Stimulated activated CD8-positive, alpha-beta memory T cell treated with anti-CD3 and anti-CD28 coated beads, Interleukin-4, amount 100 ng/mL, for 1 hour (primary cell): ENCODE results near the gene CDC42EP2.
A peak's percentile ranks its signal among the peaks of the same experiment; 100 is the strongest.

ENCODE experiments used
- DNase-seq, 2 donors: peaks; one replicate each; pipeline ENCODE4 v3.0.0-alpha.2; 2020; ENCODE audit warnings: low read depth in 2 of 2, low spot score in 1 of 2

CDC42EP2 gene

DNA sequence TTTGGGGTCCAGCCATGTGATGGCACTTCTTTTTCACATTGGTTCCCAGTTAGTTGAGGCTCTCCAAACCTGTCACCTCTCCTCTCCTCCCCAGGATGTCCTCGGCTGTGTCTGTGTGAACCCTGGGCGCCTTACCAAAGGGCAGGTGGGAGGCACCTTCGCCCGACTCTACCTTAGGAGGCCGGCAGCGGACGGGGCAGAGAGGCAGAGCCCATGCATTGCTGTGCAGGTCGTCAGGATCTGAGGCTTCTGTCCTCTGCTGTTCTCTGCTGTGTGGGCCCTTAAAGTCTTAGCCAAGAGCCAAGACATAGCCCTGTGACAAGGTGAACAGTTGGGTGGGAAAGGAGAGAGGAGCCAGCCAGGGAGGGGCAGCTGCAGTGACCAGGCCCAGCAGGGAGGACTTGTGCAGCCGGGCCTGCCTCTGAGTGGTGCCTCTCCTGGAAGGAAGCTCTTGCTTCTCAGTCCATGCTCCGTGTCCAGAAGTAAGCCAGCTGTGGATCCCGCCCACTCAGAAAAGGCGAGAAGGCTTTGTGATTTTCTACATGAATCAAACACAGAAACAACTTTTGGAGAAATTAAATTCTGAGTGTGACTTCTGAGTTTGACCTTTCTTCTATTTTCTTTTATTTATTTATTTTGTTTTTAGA is 17.5 kb upstream of the CDC42EP2 start:
- no peak for DNase-seq

DNA sequence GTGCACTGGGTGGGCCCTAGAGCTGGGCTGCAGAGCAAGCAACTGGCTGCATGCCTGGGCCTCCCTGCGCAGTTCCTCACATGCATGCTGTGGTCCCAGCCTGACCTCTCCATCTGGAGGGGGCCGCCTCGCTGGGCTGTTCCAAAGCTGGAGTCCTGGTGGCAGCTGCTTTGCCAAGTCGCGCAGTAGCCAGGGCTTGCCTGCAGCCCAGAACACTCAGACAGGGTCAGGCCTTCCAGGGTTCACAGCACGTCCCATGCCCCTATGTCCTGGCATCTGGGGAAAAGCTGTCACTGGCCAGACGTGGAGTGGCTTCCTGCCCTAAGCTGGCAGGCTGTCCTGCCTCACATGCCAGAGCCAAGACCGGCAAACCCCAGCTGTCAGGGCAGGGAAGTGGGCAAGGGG is 16.5 kb upstream of the CDC42EP2 start:
- DNase-seq, result no peak

DNA sequence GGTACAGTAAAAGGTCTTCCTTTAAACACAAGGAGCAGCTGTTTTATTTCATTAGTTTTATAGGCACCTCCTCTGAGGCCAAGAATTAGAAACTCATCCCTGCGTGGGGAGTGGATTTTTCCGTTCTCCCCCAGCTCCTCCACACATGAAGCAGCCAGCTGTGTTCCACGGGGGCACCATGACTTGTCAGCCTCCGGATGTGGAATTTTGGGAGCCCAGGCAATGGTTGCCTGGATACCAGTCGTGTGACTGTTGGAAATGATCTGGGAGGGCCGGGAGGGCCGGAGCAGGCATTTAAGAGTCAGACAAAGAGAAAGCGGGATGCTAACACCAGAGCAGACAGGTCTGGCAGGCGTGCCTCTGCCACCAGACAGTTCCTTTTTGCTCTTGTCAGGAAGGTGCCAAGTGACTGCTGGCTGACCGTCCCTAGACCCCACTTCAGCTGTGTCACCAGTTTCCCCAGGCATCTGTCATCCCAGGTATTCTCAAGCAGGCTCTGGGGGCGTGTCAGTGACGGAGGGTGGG is 15.9 kb upstream of the CDC42EP2 start:
- no peak for DNase-seq

DNA sequence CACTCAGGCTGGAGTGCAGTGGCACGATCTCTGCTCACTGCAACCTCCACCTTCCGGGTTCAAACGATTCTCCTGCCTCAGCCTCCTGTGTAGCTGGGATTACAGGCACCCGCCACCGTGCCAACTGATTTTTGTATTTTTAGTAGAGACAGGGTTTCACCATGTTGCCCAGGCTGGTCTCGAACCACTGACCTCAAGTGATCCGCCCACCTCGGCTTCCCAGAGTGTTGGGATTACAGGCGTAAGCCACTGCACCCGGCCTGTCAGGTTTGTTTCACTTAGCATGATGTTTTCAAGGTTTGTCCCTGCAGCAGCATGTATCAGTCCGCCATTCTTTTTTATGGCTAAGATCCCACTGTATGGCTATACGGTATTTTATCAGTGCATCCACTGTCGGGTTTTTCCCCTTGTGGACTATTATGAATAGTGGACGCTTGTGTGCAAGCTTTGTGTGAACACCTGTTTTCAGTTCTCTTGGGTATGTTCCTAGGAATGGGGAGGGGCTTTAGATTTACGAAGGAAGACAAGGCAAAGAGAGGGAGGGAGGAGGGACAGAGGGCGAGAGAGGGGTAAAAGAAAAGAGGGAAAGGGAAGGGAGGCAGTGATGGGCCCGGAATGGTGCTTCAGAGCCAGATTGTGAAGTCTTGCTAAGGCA is 13.9 kb upstream of the CDC42EP2 start:
- DNase-seq, result no peak

DNA sequence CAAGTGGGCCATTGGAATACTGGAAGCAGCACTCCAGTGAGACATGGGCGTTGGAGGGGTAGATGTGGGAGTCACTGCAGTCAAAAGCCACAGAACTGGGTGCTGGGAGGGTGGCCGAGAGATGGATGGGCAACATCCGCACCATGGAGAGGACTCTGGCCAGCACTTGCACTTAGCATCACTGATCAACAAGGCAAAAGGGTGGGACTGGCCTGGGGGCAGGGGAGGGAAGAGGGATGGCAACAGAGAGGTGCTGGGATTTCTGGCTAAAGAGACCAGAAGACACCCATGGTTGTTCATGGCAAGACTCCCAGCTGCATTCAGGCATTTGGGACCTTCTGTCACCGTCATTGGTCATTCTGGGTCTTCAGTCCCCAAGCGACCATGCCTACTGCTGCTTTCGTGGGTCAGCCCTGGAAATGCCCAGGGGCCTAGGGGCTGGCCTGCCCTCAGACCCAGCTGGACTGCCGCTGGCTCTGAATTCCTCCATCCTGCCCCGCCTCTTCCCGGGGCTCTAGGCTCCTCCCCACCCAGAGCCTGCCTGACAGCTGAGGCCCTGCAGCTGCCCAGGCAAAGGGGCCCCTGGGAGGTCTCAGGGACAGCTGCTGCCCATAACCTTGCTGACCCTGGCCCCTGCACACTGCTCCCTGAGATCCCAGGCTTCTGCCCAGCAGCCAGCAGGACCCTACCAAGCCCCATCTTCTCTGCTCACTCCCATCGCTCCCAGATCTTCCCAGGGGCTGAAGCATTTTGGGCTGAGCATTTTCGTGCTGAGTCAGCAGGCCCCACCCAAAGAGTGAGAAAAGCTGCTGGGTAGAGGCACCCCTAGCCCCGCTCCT is 13.0 kb upstream of the CDC42EP2 start:
- DNase-seq, result no peak

DNA sequence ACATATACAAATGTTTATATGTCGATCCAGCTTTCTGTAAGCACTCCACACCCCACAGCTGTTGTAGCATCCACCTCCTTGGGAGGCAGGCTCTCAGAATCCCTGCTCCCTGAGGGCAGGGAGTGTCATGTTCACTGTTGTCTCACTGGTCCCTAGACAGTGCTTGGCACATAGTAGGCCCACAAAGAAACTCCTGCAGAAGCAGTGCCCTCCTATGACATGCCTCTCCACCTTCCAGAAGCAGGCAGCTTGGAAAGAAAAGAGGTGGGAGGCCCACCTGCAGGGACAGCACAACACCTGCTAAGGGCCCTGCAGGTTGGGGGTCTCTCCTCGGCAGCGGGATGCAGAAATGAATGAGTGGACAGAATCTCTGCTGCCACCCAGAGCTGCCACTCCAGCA is 11.1 kb upstream of the CDC42EP2 start:
- DNase-seq, result no peak

DNA sequence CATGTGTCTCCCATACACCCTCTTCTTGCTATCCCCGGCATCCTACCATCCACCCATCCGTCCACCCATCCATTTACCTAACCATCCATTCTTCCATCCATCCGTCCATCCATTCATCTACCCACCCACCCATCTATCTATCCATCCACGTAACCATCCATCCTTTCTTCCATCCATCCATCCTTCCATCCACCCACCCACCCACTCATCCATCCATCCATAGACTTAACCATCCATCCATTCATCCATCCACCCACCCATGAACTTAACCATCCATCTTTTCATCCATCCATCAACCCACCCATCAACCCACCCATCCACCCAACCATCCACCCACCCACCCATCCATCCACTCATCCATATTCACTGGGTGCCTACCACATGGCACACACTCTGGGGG is 10.6 kb upstream of the CDC42EP2 start:
- no peak for DNase-seq

DNA sequence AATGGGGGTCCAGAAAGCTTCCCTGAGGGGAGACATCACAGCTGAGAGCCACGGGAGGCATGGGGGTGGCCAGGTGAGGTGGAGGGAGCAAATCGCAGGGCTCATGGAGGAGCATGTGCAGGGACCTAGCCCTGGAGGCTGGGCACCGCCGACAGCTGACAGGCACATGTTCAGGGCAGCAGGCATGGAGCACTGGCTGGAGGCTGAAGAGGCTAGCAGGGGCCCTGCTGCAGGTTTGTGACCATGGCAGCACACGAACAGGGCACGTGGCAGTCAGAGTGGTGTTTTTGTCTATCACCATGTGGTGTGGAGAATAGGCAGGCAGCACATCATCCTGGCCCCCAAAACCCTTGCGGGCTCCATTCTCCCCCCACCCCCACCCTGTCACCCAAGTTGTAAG is 10.1 kb upstream of the CDC42EP2 start:
- no peak for DNase-seq

DNA sequence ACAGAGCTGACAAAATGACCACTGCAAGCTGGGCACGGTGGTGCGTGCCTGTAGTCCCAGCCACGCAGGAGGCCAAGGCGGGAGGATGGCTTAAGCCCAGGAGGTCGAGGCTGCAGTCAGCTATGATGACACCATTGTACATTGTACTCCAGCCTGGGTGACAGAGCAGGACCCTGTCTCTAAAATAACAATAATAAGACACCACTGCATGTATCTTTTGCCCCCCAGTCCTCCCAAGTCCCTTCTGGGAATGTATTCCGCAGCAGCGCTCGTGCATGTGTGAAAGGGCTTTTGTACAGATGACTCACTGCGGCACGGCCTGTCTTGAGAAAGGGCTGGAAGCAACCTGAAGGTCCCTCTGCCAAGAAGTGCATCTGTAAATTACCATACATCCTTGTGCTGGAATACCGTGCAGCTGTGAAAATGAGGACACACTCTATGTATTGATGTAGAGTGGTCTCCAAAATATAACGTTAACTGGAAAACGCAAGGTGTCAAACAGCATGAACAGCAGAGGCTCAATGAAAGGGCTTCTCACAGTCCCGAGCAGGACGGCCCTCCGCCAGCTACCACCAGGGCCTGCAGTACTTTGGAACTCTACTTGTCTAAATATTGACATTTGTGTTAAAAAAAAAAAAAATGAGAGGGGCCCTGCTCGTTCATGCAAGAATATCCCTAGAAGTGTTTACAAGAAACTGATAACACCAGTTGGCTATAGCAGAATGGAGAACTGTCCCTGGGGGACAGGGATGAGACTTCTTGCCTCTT is 9.0 kb upstream of the CDC42EP2 start:
- no peak for DNase-seq

DNA sequence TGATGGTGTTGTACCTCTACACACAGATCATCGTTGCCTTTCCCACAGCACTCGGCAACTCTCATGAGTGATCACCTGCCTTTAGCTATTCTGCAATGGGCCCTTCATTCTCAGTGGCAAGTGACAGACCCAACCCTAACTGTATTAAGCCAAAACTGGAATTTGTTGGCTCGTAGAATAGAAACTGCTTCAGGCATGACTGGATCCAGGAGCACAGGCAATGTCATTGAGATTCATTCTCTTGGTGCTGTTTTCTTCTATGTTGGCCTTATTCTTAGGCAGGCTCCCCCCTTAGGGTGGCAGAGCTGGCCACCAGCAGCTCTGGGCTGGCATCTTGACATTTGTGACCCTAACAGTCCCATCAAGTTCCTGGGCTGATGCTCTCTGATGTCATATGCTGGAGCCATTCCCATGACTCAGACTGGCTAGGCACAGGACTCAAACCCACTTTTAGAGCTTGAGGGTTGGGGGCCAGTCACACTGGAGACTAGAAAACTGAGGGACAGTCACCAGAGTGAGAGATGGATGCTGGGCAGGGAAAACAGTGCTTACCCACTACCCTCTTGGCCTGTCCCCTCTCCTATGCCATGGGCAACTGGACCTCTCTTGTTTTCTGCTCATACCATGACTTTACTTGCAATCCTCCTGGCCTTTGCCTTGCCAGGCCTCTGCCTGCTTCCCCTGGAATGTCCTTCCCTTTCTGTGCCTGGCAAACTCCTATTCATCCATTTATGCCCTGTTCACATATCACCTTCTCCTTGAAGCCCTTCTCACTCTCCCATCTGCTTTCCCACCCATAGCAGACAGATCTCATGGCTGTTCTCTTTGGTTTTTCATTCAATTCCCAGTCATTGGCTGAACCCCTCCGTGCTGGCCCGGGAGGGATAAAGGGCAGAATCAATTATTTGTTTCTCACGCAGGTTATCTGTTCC is 7.1 kb upstream of the CDC42EP2 start:
- no peak for DNase-seq

DNA sequence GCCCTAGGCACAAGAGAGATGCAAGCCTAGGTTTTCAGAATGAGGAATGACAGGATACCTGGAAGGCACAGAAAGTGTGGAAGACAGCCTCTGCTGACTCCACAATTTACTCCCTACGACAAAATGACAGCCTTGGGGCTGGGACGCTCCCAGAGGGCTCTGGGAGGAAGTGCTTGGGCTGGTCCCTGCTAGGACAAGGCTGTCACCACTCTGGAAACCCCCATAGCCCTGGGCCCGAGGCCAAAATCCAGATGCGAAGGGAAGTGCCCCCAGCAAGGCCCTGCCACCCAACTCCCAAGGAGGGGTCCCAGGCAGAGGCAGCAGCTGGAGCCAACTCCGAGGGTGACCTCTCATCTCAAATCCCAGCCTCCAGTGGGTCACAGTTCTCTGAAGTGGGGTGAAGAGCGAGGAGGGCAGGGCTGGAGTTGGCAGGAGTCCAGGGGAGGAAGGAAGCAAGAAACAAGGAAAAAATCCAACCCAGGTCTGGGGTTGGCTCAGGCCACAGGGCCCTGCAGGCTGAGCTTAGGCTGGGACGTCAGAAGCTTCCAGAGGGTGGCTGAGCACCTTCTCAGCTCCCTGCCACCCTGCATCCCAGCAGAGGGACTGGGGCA is 6.3 kb upstream of the CDC42EP2 start:
- DNase-seq, result no peak

DNA sequence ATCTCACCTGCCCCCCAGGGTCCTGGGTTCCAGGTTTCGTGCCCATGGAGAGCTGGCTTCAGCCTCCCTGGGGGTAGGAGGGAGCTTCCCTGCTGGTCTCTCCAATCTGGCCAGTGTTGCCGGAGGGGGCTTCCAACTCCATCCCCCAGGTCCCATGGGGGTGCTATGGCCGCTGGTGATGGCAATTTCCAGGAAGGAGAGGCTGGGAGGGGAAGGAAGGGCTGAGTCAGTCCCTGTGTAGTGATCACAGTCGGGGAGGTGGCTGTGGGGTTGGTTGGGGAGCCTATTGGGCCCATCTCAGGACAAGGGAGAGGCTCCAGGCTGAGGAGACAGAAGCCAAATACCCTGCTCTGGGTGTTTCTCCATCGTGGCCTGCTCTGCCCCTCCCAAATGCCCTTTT is 5.7 kb upstream of the CDC42EP2 start:
- DNase-seq, result no peak

DNA sequence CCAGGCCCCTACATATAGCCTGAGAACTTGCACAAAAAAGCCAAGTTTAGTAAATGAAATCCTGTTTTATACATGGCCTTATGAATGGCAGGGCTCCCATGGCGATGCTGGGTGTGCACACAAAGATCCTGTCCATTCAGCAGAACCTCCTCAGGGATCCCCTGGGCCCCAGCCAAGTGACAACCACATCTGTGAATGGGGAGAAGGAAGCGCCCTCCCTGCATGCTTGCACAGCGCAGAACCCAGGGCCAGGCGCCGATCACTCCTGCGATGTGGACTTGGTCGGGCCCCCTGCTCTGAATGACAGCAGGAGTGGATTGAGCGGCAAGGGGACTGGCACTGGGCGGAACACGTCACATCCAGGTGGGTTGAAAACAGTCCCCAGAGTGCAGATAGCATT is 4.5 kb upstream of the CDC42EP2 start:
- DNase-seq, result no peak

DNA sequence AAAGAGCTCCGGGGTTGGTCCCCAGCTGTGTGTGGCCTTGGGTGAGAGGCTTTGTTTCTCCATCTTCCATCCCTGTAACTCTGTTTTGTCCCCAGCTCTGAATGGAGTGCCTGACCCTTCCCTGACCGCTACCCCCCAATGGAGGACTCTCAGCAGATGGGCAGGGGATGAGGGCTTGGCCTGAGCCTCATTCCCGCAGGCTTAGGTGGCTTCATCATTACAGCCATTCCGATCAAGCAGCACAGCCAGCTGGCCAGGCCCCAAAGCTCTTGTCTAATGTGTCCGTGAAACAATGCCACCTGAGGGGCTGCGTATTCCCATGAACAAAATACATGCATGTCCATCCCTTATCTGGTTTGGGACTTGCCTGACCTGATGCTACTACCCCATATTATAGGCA is 3.9 kb upstream of the CDC42EP2 start:
- DNase-seq, result no peak

DNA sequence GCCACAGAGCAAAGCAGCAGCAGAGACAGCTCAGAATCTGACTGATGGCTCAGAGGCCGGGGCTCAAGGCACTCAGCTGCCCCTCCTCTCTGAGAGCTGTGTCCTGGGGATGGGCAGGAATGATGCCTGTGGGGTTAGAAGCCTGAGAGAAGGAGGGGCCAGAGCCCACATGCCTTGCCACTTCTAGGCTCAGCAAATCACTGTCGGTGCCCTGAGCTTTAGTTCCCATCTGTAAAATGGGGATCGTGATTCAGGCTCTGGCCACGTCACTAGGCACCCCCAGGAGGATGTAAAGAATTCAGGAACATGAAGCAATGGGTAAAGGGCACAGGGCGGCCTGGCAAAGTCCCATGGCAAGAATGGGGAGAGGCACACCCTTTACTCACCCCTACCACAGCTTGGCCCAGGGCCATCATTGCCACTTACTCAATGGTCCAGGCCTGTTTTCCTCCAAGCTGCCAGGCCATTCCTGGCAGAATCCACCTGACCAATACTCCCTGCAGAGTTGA is 3.4 kb upstream of the CDC42EP2 start:
- DNase-seq, result no peak

DNA sequence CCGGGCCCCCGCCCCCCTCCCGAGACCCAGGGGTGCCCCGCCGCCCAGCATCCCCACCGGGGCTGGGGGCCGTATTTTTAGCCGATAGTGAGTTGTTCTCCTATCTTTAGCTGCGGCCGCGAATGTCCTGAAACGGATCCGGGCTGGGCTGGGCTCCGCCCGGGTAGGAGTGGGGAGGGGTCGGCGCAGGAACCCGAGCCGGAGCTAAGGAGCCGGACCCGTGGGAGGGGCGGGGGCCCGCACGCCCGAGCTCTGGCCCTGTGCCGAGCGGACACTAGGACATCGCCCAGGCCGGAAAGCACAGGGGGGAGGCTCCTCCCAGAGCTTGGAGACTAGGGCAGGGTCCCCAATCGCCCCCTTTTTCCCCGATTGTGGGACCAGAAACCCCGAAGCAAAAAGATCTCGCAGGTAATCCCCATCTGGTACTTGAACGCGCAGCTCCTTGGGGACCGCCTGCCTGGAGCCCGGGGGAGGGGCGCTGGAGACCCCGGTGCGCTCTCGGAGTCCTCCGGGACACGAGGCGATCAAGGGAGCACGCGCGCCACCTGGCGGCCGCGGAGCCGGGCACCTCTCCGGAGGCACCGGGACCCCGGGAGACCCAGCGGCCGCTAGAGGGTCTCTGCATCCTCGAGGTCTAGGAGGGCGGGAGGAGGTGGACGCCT is 669 bp downstream of the CDC42EP2 start:
- peak; percentile 63 to 64 for DNase-seq

DNA sequence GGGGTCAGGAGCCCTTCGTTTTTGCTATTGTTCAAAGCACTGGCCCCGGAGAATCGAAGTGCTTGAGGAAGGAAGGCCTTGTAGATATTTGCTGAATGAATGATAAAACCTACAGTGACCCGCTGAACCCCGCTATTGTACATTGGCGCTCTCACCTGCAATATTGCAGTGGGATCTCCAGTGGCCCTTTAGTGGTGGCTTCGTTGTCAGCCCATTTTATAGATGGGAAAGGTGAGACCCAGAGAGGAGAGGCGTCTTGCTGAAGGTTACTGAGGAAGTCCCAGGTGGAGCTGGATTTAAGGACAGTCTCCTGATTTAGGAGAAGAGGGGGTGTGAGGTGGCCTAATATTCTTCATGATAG is 1.2 kb downstream of the CDC42EP2 start:
- no peak for DNase-seq

DNA sequence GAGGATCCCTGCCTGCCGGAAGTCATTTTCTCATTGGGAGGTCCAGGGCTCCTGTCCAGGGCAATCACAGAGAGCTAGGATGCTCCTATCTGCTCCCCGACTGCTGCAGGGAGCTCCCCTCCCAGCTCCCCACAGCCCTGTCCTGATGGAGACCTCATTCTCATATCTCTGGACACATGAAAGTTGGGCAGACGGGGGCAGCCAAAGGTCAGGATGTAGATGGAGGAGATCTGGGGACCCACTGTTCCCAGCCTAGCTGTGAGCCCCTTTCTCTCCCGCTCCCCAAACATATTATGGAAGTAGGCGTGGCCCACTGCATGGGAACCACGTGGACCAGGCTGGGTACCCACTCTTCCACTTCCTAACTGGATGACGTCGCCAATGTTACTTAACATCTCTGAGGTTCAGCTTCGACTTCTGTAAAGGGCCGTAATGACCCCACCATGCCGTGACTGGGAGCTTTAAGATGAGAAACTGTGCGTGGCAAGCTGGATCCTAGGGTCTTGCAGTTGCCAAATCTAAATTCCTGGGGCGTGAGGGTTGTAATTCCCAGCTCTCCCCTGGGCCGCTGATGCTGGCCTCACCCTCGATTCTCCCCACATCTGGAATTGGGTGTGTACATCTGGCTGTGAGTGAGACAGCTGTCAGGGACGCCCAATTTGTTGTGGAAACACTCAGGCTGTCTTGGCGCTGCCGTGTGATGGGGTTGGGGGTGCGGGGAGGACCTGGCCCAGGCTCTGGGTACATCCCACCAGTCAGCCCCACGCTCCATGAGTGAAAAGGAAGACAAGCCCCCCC is 1.8 kb downstream of the CDC42EP2 start:
- no peak for DNase-seq
